SH-SY5Y (cell line): ENCODE results near the gene CFAP299.

Experiments used
- GATA2 ChIP-seq: IDR thresholded peaks from 2 replicates; pipeline ENCODE4 v1.6.1; 2011; ENCODE audit warnings: mild to moderate bottlenecking, low read depth, low read length
- GATA3 ChIP-seq: IDR thresholded peaks from 2 replicates; pipeline ENCODE4 v1.6.1; 2011; ENCODE audit warnings: low read depth, mild to moderate bottlenecking, low read length, moderate library complexity

Gene CFAP299

DNA sequence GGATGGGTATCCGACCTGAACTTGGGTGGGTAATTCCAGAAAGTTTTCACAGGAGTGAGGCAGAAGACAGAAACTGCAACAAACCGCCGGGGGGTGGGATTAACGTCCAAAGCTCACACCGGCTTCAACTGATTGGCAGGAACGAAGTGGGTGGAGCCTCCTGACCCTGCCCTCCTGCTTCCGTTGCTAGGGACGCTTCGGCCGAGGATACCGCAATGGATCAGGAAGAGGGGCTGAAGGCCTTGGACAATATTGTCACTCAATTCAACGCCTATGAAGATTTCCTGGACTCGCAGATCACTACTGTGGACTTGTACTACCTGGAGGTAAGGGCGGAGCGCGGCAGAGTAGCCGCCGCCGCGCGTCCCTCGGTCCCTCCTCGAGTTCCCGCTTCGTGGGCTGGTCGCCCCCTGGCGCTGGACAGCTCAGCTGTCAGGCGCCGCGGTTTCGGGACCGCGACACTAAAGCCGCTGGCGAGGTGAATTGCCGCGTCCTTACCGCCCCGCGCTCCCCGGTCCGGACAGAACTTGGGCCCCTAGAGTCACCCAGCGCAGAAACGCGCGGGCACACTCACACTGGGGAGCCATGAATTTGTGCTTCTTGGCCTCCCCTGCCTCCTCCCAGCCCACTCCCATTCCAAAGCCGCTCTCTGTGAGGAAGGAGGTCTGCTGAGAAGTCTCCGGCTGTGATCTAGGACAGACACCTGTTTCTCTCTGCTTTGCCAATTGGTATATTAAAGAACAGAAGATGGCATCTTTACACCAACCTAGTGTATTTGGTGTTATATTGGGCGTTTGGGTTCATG, at the start of gene CFAP299:
CFAP299 (plus strand) TSS at position 177 of the 805 bp plus-strand sequence.
- TF ChIP-seq GATA2, result no peak
- no peak for TF ChIP-seq GATA3

DNA sequence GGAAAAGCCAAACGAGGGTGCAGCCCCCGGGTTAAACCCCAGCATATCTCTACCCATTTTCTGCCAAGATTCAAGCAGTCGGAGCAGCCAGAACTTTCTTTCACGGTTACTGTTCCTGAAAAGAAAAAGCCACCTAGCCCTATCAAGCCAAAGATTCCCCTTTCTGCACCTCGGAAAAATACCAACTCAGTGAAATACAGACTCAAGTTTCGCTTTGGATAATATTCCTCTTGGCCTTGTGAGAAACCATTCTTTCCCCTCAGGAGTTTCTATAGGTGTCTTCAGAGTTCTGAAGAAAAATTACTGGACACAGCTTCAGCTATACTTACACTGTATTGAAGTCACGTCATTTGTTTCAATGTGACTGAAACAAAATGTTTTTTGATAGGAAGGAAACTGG, 49.1 kb upstream of the CFAP299 start:
- no peak for TF ChIP-seq GATA3

DNA sequence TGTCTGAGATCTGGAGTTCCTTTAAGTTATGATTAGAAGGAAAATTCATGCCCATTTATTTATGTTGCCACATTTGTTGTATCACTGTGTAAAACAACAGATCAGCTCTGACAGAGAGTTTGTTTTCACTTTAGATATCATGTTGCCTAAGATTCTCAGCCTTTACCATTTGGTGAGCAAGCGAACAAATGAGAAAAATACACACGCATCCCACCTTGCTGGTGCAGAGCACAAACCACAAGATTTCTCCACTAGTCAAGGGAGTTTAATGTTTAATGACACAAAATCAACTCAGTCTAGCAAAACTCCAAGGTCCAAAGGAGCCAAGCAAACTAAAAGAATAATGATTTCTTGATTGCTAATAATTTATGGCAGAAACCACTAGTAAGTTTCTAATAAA, 41.3 kb upstream of the CFAP299 start:
- no peak for TF ChIP-seq GATA3
- no peak for TF ChIP-seq GATA2

DNA sequence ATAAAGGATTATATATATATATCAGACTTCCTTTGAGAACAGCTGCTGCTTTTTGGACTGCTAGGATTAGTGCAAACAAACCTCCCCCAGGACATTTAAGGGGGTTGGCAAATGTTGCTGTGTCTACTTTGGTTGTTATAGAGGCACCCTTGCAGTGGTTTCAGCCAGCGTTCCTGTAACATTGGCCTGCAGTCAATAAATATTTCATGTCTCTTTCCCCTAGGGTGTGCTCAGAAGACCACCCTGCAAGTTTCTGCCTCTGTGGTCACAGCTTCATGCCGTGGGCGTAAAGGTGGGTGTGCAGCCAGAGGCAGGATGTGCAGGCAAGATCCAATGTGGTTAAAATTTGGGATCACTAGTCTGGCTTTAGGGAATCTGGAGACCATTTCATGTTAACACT, 40.2 kb upstream of the CFAP299 start:
- TF ChIP-seq GATA3, result no peak
- no peak for TF ChIP-seq GATA2

DNA sequence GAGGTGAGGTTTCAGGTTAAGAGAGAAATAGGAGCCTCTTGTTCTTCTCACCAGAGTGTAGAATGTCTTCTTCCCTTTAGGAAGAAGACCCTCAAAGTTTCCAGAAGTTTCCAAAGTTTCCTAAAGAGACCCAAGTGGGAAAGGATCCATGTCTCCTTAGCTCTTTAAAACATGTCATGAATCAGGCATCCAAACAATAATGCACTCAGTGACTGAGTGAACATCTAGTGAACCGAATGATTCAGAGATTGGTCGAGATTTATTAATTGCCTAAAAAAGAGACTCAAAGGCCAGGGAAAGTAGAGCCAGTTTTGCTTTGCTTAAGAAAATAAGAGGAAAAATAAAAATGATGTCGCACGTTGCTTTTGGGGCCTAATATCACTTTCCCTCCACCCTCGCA, 39.7 kb upstream of the CFAP299 start:
- TF ChIP-seq GATA2, result no peak
- no peak for TF ChIP-seq GATA3

DNA sequence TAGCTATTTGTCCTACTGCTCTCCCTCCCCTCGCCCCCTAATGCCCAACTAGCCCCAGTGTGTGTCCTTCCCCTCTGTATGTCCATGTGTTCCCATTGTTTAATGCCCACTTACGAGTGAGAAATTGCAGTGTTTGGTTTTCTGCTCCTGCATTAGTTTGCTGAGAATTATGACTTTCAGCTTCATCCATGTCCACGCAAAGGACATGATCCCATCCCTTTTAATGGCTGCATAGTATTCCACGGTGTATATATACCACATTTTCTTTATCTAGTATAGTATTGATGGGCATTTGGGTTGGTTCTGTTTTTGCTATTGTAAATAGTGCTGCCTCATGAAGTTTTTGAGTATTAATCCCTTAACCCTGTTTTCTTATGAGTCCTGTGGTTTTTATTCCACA, 33.6 kb upstream of the CFAP299 start:
- no peak for TF ChIP-seq GATA2
- TF ChIP-seq GATA3, result no peak

DNA sequence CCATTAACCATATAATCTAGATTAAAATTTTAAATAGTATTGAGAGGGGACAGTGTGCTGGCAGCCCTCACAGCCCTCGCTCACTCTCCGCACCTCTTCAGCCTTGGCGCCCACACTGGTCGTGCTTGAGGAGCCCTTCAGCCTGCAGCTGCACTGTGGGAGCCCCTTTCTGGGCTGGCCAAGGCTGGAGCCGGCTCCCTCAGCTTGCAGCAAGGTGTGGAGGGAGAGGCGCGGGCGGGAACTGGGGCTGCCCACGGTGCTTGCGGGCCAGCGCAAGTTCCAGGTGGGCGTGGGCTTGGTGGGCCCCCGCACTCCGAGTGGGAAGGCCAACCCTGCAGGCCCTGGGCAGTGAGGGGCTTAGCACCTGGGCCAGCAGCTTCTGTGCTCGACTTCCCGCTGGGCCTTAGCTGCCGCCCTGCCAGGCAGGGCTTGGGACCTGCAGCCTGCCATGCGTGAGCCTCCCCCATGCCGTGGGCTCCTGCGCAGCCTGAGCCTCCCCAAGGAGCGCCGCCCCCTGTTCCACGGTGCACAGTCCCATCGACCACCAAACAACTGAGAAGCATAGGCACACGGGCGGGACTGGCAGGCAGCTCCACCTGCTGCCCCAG, 32.8 kb upstream of the CFAP299 start:
- TF ChIP-seq GATA2, result no peak
- TF ChIP-seq GATA3, result no peak

DNA sequence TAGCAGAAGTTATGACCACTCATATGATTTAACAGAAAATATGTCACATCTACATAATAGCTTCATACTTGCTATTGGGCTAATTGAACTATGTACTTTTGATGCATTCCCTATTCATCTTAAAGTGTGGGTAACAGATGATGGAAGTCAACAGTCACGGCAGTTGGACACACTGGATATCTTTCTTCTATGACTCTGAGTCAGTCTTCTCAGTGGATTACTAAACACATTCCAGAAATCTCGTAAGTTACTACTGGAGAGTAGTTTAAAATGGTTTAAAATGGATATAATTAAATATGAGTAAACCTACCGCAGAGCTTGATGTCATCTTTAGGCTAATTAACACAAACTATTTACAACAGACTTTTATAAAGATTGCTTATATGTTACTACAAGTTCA, 30.1 kb upstream of the CFAP299 start:
- TF ChIP-seq GATA3, result no peak
- no peak for TF ChIP-seq GATA2

DNA sequence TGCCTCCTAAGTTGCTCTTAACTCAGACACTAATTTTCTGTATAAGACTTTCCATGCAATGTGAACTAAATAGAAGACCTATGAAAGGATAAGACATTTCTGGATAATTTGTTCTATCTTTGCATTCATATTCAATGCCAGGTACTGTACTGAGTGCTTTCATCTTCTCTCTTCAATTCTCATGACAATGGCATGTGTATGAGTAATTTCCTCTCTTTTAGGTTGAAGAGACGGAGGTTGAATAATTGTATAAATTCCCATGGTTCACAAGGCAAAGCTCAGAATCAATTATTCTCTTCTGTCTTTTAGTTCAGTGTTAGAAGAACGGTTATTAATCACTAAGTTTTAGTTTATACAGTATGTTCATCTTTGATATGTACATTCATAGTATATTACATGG, 29.3 kb upstream of the CFAP299 start:
- TF ChIP-seq GATA2 (no peak), GATA3 (no peak)

DNA sequence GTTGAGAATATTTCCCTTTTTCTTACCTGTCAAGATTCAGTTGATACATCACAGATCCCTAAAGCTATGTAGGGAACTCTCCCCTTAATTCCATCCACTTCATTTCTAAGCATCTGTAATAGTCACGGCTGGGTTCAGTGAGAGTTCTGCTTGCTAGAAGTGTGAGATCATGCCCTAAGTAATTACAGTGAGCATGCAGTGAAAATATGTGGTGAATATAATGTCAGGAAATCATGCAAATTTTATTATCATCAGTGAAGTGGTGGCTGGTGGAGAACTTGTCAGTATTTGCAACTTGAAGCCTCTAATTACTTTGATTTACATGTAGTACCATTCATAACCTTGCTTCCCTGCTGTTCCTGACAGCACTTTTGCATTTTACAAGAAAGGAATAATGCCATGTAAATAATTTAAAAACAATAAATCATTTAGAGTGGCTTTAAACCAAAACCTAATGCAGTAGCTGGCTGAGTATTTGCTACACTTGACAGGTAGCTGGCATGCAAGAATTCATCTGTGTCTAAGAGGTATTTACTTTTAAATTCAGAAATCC, 28.3 kb upstream of the CFAP299 start:
- TF ChIP-seq GATA2 (no peak), GATA3 (no peak)

DNA sequence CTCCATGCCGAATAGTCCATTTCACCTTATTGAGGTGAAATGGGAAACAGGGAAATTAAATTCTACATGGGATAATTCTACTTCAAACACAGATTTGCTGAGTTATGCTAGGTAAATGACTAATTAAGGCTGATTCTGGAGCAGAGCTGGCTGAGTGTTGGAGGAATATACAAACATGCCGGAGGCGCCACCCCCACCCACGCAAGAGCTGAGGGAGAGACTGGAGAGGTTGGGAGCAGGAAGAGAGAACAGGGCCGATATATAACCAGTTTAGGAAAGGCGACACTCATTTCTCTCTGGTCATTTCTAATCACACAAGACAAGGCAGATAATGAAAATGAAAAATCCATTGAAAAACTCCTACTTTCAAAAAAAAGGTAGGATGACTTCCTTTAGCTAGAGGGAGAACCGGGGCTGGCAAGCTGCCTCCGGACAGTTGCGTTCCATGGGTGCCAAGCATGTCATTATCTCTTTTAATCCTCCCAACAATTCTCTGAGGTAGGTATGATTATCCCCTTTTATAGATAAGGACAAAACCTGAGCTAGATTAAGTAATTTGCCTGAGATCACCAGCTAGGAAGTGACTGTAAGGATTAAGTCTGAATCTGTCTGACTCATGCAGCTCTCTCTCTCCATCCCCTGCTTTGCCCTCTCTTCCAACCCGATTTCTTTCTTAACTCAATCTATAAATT, 27.6 kb upstream of the CFAP299 start:
- TF ChIP-seq GATA2 (no peak), GATA3 (no peak)

DNA sequence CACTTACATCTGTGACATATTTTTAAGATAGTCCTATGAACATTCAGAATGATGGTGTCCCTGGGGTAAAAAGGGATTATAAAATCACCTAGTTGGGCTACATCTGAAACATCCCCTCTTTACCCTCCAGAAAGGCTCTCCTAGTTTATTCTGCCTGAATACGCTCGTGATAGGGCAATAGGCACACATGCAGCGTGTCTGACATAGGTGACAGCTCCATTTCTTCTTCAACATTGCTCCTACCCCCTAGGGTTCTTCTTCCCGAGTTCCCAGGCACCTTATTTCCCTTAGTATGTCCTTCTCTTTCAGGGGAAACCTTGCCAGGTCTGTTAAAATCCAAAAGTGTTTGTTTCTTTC, 27.1 kb upstream of the CFAP299 start:
- TF ChIP-seq GATA2 (no peak), GATA3 (no peak)

DNA sequence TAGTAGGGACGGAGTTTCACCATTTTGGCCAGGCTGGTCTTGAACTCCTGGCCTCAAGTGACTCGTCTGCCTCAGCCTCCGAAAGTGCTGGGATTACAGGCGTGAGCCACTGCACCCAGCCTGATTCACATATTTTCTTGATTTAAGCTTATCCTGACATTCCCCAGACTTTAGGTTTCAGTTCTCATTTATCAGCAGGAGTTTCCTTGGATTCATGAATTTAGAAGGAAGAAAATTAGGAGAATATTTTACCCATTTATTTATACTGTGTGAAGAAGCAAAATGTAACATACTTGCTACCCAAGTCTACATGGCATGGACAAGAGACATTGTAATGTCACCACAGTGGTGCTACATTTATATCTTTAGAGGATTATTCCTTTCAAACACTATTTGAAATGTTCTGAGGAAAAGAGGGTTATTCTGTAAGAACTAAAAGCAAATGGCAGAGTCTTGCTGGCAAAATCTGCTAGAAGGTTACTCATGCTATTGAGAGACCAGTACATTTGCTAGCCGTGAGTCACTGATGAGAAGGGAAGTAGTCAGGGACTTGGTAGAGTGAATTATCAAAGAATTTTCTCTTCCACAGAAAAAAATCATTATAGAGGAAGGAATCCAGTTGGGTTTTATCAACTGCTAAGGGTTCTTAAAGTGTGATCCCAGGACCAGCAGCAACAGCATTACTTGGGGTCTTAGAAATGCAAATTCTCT, 26.1 kb upstream of the CFAP299 start:
- TF ChIP-seq GATA3, result no peak
- TF ChIP-seq GATA2, result no peak

DNA sequence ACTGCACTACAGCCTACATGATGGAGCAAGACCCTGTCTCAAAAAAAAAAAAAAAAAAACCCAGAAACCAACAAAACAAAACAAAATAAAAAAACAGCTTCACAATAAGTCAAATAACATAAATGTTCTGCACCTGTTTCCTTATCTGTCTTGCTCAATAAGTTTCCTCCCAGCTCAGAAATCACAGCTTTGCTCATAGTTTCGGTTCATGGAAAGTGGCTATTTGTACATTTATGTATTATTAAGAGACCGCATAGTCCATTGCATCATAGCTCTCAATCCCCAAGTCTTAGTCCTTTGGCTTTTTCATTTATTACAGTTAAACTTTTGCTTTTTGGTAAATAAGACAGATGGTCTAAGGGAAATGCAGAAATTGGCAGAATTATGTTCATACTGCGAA, 24.4 kb upstream of the CFAP299 start:
- TF ChIP-seq GATA3, result no peak
- no peak for TF ChIP-seq GATA2
